GM10248 (cell line): ENCODE results near the gene CPT1A.

Experiments used
- CTCF ChIA-PET: fragments of 300-600 bp; sonication (Branson Sonifier 250); formaldehyde crosslinking; extraction: SDS; loops from one replicate; lab custom pipeline; 2021; ENCODE audit warnings: antibody characterized with exemption; lab: Yijun Ruan, JAX
- POLR2A ChIA-PET: fragments of 350-650 bp; sonication (Branson Sonifier 250); formaldehyde crosslinking; extraction: SDS; loops from one replicate; lab custom pipeline; 2020; ENCODE audit warnings: antibody characterized with exemption; lab: Yijun Ruan, JAX
- DNase-seq: peaks from one replicate; pipeline ENCODE4 v3.0.0; 2012; ENCODE audit errors: extremely low spot score
- TF ChIP-seq, protein P1 (sequence below): IDR thresholded peaks from 2 replicates; pipeline ENCODE4 v1.5.1; 2012; ENCODE audit warnings: mild to moderate bottlenecking, low read depth; ENCODE audit errors: extremely low read depth, missing control alignments, control extremely low read depth

Gene CPT1A

GRCh38 chr11:68780829-68781228 is 60.9 kb downstream of the CPT1A start:
- TF ChIP-seq, protein P1, sequence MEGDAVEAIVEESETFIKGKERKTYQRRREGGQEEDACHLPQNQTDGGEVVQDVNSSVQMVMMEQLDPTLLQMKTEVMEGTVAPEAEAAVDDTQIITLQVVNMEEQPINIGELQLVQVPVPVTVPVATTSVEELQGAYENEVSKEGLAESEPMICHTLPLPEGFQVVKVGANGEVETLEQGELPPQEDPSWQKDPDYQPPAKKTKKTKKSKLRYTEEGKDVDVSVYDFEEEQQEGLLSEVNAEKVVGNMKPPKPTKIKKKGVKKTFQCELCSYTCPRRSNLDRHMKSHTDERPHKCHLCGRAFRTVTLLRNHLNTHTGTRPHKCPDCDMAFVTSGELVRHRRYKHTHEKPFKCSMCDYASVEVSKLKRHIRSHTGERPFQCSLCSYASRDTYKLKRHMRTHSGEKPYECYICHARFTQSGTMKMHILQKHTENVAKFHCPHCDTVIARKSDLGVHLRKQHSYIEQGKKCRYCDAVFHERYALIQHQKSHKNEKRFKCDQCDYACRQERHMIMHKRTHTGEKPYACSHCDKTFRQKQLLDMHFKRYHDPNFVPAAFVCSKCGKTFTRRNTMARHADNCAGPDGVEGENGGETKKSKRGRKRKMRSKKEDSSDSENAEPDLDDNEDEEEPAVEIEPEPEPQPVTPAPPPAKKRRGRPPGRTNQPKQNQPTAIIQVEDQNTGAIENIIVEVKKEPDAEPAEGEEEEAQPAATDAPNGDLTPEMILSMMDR, result no peak
- ChIA-PET CTCF (no interaction called here), POLR2A (no interaction called here)
- no peak for DNase-seq

GRCh38 chr11:68778205-68778604 is 63.5 kb downstream of the CPT1A start:
- ChIA-PET CTCF (no interaction called here), POLR2A (no interaction called here)
- no peak for DNase-seq
- TF ChIP-seq, protein P1, result no peak

GRCh38 chr11:68776442-68777235 is 65.1 kb downstream of the CPT1A start:
- TF ChIP-seq, protein P1, result no peak
- ChIA-PET POLR2A (no interaction called here), CTCF (interaction anchor here (1.3 kb wide), 1 partner anchor 22 kb away, joined by 3 read pairs; no protein-coding TSS in a partner anchor)

DNA sequence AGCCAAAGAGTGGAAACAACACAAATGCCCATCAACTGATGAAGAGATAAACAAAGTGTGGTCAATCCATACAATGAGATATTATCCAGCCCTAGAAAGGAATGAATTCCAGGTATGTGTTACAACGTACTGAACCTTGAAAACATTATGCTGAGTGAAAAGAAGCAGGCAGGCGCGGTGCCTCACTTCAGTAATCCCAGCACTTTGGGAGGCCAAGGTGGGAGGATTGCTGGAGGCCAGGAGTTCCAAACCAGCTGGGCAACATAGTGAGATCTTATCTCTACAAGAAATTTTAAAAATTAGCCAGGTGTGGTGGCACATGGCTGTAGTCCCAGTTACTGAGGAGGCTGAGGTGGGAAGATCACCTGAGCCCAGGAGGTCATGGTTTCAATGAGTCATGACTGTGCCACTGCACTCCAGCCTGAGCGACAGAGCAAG is 65.7 kb downstream of the CPT1A start:
- TF ChIP-seq, protein P1, result no peak
- CTCF ChIA-PET, result no interaction called here
- POLR2A ChIA-PET, result no interaction called here
- no peak for DNase-seq

More at GRCh38 chr11:68776442-68777235, 65.1 kb downstream of the CPT1A start:
- DNase-seq, result no peak

DNA sequence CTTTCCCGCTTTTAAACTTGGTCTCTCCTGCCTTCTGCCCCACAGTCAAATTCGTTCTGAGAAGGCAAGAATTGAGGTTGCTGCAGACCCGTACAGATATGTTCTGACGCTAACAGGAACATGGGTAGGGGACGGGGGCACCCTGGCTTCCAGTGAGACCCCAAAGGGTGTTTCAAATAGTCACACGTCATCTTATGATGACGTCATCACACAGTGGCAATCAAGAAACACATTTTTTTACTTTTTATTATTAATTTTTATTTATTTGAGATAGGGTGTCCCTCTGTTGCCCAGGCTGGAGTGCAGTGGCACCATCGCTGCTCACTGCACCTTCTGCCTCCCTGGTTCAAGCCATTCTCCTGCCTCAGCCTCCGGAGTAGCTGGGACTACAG is 67.5 kb downstream of the CPT1A start:
- TF ChIP-seq, protein P1, result no peak
- DNase-seq, result no peak
- CTCF ChIA-PET, result no interaction called here
- POLR2A ChIA-PET, result no interaction called here

DNA sequence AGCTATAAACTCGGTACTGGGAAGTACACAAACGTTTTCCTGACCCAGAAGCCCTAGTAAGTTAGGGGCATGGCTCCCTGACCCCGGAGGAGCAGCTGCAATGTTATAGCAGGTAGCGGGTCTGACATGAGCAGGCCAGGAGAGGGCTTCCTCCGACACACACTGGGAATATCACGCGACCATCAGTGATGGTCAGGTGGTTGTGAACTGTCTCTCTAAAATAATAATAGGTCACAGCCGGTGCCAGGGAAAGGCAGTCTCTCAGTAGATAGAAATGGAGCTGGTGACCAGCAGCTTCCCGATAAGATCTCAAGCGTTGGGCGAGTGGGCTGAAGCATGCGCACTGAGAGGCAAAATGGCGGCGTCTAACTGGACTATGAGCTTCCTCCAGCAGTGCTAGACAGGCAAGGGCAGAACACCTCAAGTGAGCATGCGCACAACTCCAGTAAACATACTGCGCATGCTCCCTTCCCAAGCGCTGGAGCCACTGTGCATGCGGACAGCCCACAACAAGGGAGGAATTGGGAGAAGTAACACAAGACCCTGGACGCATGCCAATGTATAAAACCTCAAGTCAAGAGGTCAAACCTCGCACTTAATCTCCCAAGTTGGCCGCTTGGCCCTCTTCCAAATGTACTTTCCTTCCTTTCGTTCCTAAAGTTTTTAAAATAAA is 68.1 kb downstream of the CPT1A start:
- ChIA-PET POLR2A (no interaction called here), CTCF (no interaction called here)
- no peak for DNase-seq
- TF ChIP-seq, protein P1, result no peak
